Peyer's patch (tissue), 4 donors: ENCODE measurements around the gene INPP5J. TPM values are rescaled to one million over a fixed set of nuclear protein-coding genes. Genes with fewer than 3 reads are reported as not detected.

Source experiments
- DNase-seq, 3 donors: peaks; one replicate each; pipeline ENCODE4 v3.0.0-alpha.2; 2017 to 2019
- H3K27ac ChIP-seq, 4 donors: fragments of 200-600 bp; sonication (generic); one replicate each; pipeline ENCODE4 v1.5.1; 2016 to 2019
- H3K27me3 ChIP-seq, 2 donors: fragments of 200-600 bp; sonication (generic); one replicate each; pipeline ENCODE4 v1.5.1; 2019
- H3K36me3 ChIP-seq, 3 donors: fragments of 200-600 bp; sonication (generic); one replicate each; pipeline ENCODE4 v1.5.1; 2016 to 2019
- H3K4me1 ChIP-seq, 4 donors: fragments of 200-600 bp; sonication (generic); one replicate each; pipeline ENCODE4 v1.5.1; 2016 to 2019
- H3K4me3 ChIP-seq, 4 donors: fragments of 200-600 bp; sonication (generic); 1 replicate in 3 of 4; 2 replicates in 1 of 4; pipeline ENCODE4 v1.5.1; 2016 to 2019; ENCODE audit warnings: mild to moderate bottlenecking in 1 of 4
- H3K9me3 ChIP-seq, 4 donors: fragments of 200-600 bp; sonication (generic); one replicate each; pipeline ENCODE4 v1.5.1; 2016 to 2019; ENCODE audit warnings: mild to moderate bottlenecking in 1 of 4
- POLR2A ChIP-seq, 2 donors: fragments of 450-650 bp; IDR thresholded peaks; one replicate each; pipeline ENCODE4 v1.5.1; 2017; ENCODE audit warnings: antibody characterized with exemption in 2 of 2, mild to moderate bottlenecking in 2 of 2, moderate library complexity in 2 of 2
- total RNA-seq, 4 donors: library from RNA; depleted of rRNA; stranded (reverse); fragments of >200 nt; gene quantifications; one replicate each; pipeline ENCODE4 v1.1.0, GENCODE V29; 2016
- TF ChIP-seq, protein P1 (sequence below), 6 experiments: fragments of 450-650 bp in 4 of 6; fragments of 200-600 bp in 2 of 6; sonication (generic) in 1 of 6; IDR thresholded peaks; one replicate each; pipeline ENCODE4 v1.5.1; 2017 to 2019; ENCODE audit warnings: antibody characterized with exemption in 6 of 6, mild to moderate bottlenecking in 3 of 6, moderate library complexity in 1 of 6

Gene INPP5J
- total RNA-seq, 4 donors from 2014 or later = 18.2 to 203 (median 156) TPM

- Histone ChIP-seq H3K4me1 (peaks cover 4 to 63% (median 15%) of the 10 kb centered on the region in 4 donors), H3K36me3 (peaks cover 0 to 33% (median 0%) of the 10 kb centered on the region in 3 donors), H3K9me3 (no peaks in the 10 kb centered on the region), H3K27ac (peak overlapping the region; percentile 85 to 94 (median 93)), H3K27me3 (no peaks in the 10 kb centered on the region), H3K4me3 (peak overlapping the region in 1 of 4 donors; percentile 85)
- no peak for TF ChIP-seq POLR2A (IDR thresholded peaks at IDR 0.05)
- TF ChIP-seq, protein P1, sequence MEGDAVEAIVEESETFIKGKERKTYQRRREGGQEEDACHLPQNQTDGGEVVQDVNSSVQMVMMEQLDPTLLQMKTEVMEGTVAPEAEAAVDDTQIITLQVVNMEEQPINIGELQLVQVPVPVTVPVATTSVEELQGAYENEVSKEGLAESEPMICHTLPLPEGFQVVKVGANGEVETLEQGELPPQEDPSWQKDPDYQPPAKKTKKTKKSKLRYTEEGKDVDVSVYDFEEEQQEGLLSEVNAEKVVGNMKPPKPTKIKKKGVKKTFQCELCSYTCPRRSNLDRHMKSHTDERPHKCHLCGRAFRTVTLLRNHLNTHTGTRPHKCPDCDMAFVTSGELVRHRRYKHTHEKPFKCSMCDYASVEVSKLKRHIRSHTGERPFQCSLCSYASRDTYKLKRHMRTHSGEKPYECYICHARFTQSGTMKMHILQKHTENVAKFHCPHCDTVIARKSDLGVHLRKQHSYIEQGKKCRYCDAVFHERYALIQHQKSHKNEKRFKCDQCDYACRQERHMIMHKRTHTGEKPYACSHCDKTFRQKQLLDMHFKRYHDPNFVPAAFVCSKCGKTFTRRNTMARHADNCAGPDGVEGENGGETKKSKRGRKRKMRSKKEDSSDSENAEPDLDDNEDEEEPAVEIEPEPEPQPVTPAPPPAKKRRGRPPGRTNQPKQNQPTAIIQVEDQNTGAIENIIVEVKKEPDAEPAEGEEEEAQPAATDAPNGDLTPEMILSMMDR (IDR thresholded peaks at IDR 0.05) = no peak
- no peak for DNase-seq
These were observed 36.8 kb upstream of the INPP5J start for GRCh38 chr22:31085928-31086327.

DNA sequence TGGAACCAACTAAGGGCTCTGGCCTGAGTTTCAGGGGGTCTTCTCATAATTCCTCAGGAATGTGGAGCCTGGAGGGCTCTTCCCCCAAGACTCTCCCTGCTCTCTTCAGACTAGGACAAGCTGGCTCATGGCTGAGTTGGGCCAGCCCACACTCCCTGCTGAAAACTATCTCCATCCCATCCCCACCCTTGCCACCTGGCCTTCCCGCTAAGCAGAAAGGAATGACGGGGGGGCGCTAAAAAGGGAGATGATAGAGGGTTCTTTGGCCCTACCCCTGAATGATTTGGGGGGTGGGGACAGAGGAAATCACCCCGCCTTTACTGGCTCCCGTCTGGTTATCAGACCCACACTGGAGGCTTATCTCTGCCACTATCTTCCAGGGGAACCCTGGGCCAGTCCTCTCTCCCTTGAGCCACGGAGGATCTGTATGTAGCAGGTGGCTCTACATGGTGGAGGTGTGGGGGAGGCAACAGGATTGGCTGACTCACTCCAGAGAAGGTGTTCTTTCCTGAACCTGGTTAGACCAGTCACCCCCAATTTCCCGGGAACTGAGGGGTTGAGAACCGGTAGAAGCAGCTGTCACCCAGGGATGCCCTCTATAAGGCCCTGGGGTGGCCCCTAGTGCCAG is 35.9 kb upstream of the INPP5J start:
- H3K4me3 ChIP-seq = no peak overlapping the region
- no peaks in the 10 kb centered on the region for H3K9me3 ChIP-seq
- peaks cover 4 to 57% (median 15%) of the 10 kb centered on the region in 4 donors for H3K4me1 ChIP-seq
- no peaks in the 10 kb centered on the region for H3K27me3 ChIP-seq
- no peak for DNase-seq
- H3K27ac ChIP-seq = peak overlapping the region in 3 of 4 donors; percentile 2 to 94 (median 38)
- H3K36me3 ChIP-seq = peaks cover 0 to 41% (median 0%) of the 10 kb centered on the region in 3 donors
- no peak for TF ChIP-seq POLR2A (IDR thresholded peaks at IDR 0.05)
- TF ChIP-seq, protein P1 (IDR thresholded peaks at IDR 0.05) = no peak

DNA sequence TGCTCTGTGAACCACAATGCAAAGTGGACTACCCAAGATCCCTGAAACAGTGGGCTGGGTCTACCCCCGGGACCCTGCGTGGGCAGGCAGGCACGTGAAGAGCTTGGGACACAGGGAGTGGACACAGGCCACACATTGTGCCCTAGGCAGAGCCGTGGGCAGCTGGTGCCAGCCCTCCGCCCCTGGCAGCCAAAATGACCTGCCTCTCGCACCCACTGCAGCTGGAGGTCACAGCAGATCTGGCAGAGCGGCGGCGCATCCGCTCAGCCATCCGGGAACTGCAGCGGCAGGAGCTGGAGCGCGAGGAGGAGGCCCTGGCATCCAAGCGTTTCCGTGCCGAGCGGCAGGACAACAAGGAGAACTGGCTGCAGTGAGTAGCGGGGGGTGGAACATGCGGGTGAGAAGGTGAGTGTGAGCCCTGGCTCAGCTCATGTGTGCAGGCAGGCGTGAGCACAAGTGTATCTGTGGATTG is 35.0 kb upstream of the INPP5J start:
- H3K27me3 ChIP-seq = no peaks in the 10 kb centered on the region
- peak overlapping the region in 3 of 4 donors; percentile 38 to 94 (median 62) for H3K27ac ChIP-seq
- no peaks in the 10 kb centered on the region for H3K9me3 ChIP-seq
- H3K36me3 ChIP-seq = peaks cover 0 to 51% (median 0%) of the 10 kb centered on the region in 3 donors
- no peak for TF ChIP-seq POLR2A (IDR thresholded peaks at IDR 0.05)
- TF ChIP-seq, protein P1 (IDR thresholded peaks at IDR 0.05) = no peak
- no peak overlapping the region for H3K4me3 ChIP-seq
- peak in 1 of 3 donors; percentile 35 for DNase-seq
- peaks cover 4 to 48% (median 15%) of the 10 kb centered on the region in 4 donors for H3K4me1 ChIP-seq

- H3K27ac ChIP-seq = peak overlapping the region in 3 of 4 donors; percentile 62 to 65 (median 62)
- no peaks in the 10 kb centered on the region for H3K27me3 ChIP-seq
- H3K4me3 ChIP-seq = peak overlapping the region in 1 of 4 donors; percentile 8
- peaks cover 0 to 57% (median 0%) of the 10 kb centered on the region in 3 donors for H3K36me3 ChIP-seq
- no peaks in the 10 kb centered on the region for H3K9me3 ChIP-seq
- H3K4me1 ChIP-seq = peaks cover 4 to 41% (median 15%) of the 10 kb centered on the region in 4 donors
- TF ChIP-seq POLR2A (IDR thresholded peaks at IDR 0.05) = no peak
- TF ChIP-seq, protein P1 (IDR thresholded peaks at IDR 0.05) = no peak
- peak in 1 of 3 donors; percentile 46 for DNase-seq
These were observed 34.4 kb upstream of the INPP5J start for GRCh38 chr22:31088233-31088986.

DNA sequence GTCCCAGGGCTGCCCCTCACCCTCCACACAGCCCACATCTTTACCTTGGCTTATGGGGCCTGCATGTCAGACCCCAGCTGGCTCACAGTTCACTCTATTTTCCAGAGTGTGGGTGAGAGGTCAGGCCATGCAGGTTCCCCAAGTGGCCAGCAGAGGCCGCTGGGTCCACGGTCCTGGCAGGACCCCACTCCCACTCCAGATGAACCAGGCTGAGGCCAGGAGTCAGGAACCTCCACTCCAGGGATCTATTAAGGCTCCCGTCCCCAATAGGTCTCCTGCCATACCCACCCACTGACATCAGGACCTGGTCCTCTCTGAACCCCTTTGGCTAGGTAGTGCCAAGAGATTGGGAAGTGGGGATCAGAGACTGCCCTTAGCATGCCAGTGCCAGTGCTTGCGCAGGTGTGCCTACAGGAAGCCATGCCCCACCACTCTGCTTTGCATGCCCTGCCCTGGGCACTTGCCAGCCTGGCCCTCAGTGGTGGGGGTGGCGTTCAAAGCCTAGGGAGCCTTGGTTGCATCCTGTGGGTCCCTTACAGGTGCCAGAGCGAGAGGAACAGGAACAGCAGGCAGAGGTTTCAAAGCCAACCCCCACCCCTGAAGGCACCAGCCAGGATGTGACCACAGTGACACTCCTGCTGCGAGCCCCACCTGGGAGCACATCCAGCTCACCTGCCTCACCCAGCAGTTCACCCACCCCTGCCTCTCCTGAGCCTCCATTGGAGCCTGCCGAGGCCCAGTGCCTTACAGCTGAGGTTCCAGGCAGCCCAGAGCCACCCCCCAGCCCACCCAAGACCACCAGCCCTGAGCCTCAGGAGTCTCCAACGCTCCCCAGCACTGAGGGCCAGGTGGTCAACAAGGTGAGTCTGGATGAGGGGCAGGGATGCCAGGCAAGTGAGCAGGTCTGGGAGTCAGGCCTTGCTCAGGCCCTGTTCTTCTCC is 33.3 kb upstream of the INPP5J start:
- peak; percentile 68 to 84 (median 68) for DNase-seq
- H3K36me3 ChIP-seq = peaks cover 0 to 67% (median 0%) of the 10 kb centered on the region in 3 donors
- H3K27ac ChIP-seq = peak overlapping the region; percentile 30 to 65 (median 62)
- H3K9me3 ChIP-seq = no peaks in the 10 kb centered on the region
- TF ChIP-seq POLR2A (IDR thresholded peaks at IDR 0.05) = no peak
- TF ChIP-seq, protein P1 (IDR thresholded peaks at IDR 0.05) = peak; percentile 73 to 88 (median 79)
- H3K27me3 ChIP-seq = no peaks in the 10 kb centered on the region
- H3K4me3 ChIP-seq = peak overlapping the region in 1 of 4 donors; percentile 31
- peaks cover 0 to 31% (median 8%) of the 10 kb centered on the region in 4 donors for H3K4me1 ChIP-seq
